Hepatocyte (in vitro differentiated cells): ENCODE results near the gene MEDAG. TPM values are rescaled to one million over a fixed set of nuclear protein-coding genes. Genes with fewer than 3 reads are reported as not detected.

Experiments used
- DNase-seq: peaks from one replicate; pipeline ENCODE4 v3.0.0-alpha.2; 2016; ENCODE audit warnings: low spot score
- H2AFZ ChIP-seq: fragments of 200-600 bp; sonication (generic); 2 replicates; pipeline ENCODE4 v1.6.0; 2016; ENCODE audit warnings: antibody characterized with exemption, mild to moderate bottlenecking
- H3K27ac ChIP-seq: fragments of 200-600 bp; sonication (generic); 2 replicates; pipeline ENCODE4 v1.5.1; 2016; ENCODE audit warnings: mild to moderate bottlenecking
- H3K27me3 ChIP-seq: fragments of 200-600 bp; sonication (generic); 2 replicates; pipeline ENCODE4 v1.6.1; 2016
- H3K36me3 ChIP-seq: fragments of 200-600 bp; sonication (generic); replicated peaks from 2 replicates; pipeline ENCODE4 v1.5.1; 2016; ENCODE audit warnings: low read depth; ENCODE audit not compliant: insufficient read depth
- H3K4me1 ChIP-seq: fragments of 200-600 bp; sonication (generic); 2 replicates; pipeline ENCODE4 v1.5.1; 2016; ENCODE audit warnings: mild to moderate bottlenecking, moderate library complexity; ENCODE audit not compliant: insufficient read depth
- H3K4me2 ChIP-seq: fragments of 200-600 bp; sonication (generic); 2 replicates; pipeline ENCODE4 v1.6.0; 2016
- H3K4me3 ChIP-seq: fragments of 200-600 bp; sonication (generic); 2 replicates; pipeline ENCODE4 v1.5.1; 2016; ENCODE audit warnings: mild to moderate bottlenecking
- H3K79me2 ChIP-seq: fragments of 200-600 bp; sonication (generic); 2 replicates; pipeline ENCODE4 v1.6.0; 2017; ENCODE audit warnings: mild to moderate bottlenecking
- H3K9me2 ChIP-seq: fragments of 200-600 bp; sonication (generic); replicated peaks from 2 replicates; pipeline ENCODE4 v1.6.0; 2017; ENCODE audit warnings: mild to moderate bottlenecking; ENCODE audit not compliant: insufficient read depth
- H3K9me3 ChIP-seq: fragments of 200-600 bp; sonication (generic); 2 replicates; pipeline ENCODE4 v1.5.1; 2016; ENCODE audit warnings: low read depth, mild to moderate bottlenecking
- H4K20me1 ChIP-seq: fragments of 200-600 bp; sonication (generic); 2 replicates; pipeline ENCODE4 v1.6.0; 2016; ENCODE audit warnings: mild to moderate bottlenecking; ENCODE audit not compliant: insufficient read depth, poor library complexity, severe bottlenecking
- EZH2 ChIP-seq: fragments of 200-600 bp; sonication (generic); IDR thresholded peaks from 2 replicates; pipeline ENCODE4 v1.6.1; 2016; ENCODE audit warnings: antibody characterized with exemption, mild to moderate bottlenecking, borderline replicate concordance
- EZH2phosphoT487 ChIP-seq: fragments of 200-600 bp; sonication (generic); IDR thresholded peaks from one replicate; pipeline ENCODE4 v1.6.1; 2018; ENCODE audit warnings: antibody characterized with exemption, mild to moderate bottlenecking, low read depth, moderate library complexity; ENCODE audit not compliant: unreplicated experiment, severe bottlenecking
- WGBS: methylation state at CpG from one replicate; pipeline ENCODE4 v1.1.6; 2016; ENCODE audit warnings: low lambda C conversion rate; ENCODE audit errors: missing lambda C conversion rate; 5-methylcytosine and 5-hydroxymethylcytosine counted together
- polyA plus RNA-seq: library from polyadenylated mRNA; unstranded; fragments of >200 nt; fragmentation: Nextera tagmentation; extraction: Ambion mirVana; gene quantifications from 2 replicates; pipeline ENCODE4 v1.2.1, GENCODE V29; 2016
- total RNA-seq: library from RNA; depleted of rRNA; stranded (reverse); fragments of >200 nt; gene quantifications from 2 replicates; pipeline ENCODE4 v1.2.3, GENCODE V29; 2014
- TF ChIP-seq, protein P1 (sequence below): fragments of 200-600 bp; sonication (generic); IDR thresholded peaks from 2 replicates; pipeline ENCODE4 v1.5.1; 2016; ENCODE audit warnings: antibody characterized with exemption, mild to moderate bottlenecking; ENCODE audit not compliant: poor library complexity

Gene MEDAG
- total and polyA plus RNA-seq, 2 experiments from 2014 or later: 0.03 to 0.28 TPM

DNA sequence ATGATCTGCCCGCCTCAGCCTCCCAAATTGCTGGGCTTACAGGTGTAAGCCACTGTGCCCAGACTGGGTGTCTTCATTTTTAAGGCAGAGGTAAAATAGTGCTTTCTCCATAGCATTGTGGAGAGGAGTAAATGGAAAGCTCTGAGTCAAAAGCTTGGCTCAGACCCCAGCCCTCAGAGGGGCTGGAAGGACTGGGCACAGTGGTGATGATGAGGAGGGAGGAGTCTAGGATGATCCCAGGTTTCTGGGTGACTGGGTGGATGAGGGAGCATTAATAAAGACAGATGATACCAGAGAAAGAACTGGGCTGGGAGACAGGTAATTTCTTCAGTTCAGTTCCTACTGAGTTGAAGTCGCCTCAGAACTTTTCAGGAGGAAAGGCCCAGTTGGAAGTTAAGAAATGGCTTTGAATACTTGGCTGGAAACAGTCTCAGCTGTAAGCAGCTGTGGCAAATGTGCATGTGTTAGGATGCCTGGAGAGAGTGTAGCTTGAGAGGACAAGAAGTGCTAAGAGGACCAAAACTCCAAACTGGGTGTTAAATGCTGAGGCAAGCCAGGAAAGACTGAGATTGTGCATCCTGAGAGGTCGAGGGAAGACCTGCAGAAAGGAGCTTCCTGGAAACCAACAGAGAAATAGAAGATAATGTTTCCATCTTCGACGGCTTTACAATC is 37.1 kb upstream of the MEDAG start:
- no peak overlapping the region for H3K4me3 ChIP-seq
- no peak overlapping the region for H2AFZ ChIP-seq
- WGBS: 80% methylated on average over 5 of the region's 5 CpGs
- DNase-seq: no peak
- H3K36me3 ChIP-seq: no peaks in the 10 kb centered on the region
- no peak for TF ChIP-seq EZH2phosphoT487
- TF ChIP-seq EZH2: no peak
- TF ChIP-seq, protein P1, sequence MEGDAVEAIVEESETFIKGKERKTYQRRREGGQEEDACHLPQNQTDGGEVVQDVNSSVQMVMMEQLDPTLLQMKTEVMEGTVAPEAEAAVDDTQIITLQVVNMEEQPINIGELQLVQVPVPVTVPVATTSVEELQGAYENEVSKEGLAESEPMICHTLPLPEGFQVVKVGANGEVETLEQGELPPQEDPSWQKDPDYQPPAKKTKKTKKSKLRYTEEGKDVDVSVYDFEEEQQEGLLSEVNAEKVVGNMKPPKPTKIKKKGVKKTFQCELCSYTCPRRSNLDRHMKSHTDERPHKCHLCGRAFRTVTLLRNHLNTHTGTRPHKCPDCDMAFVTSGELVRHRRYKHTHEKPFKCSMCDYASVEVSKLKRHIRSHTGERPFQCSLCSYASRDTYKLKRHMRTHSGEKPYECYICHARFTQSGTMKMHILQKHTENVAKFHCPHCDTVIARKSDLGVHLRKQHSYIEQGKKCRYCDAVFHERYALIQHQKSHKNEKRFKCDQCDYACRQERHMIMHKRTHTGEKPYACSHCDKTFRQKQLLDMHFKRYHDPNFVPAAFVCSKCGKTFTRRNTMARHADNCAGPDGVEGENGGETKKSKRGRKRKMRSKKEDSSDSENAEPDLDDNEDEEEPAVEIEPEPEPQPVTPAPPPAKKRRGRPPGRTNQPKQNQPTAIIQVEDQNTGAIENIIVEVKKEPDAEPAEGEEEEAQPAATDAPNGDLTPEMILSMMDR: no peak
- H3K9me3 ChIP-seq: no peaks in the 10 kb centered on the region
- H4K20me1 ChIP-seq: no peaks in the 10 kb centered on the region
- H3K9me2 ChIP-seq: no peaks in the 10 kb centered on the region
- no peaks in the 10 kb centered on the region for H3K79me2 ChIP-seq
- H3K4me2 ChIP-seq: no peak overlapping the region
- peak overlapping the region; percentile 90 for H3K27ac ChIP-seq
- H3K4me1 ChIP-seq: peaks cover 56% of the 10 kb centered on the region
- no peaks in the 10 kb centered on the region for H3K27me3 ChIP-seq

DNA sequence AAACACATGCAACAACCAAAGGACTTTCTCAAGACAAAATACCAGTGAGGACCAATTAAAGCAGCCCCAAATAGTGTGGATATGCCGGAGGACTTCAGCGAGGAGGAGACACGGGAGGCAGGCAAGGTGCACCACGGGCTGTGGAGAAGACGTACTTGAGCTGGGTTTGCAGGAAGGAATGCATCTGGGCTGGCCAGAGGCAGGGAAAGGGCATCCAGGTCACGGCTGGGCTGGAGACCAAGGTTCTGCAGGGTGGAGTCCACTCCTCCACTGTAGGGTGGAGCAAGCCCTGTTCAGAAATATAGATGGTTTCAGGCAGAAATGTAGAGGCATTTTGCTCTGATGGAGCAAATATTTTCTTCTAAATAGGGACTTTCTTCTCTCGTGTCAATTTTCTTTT is 36.6 kb upstream of the MEDAG start:
- Histone ChIP-seq H3K36me3 (no peaks in the 10 kb centered on the region), H3K79me2 (no peaks in the 10 kb centered on the region), H2AFZ (no peak overlapping the region), H3K4me3 (no peak overlapping the region), H4K20me1 (no peaks in the 10 kb centered on the region), H3K4me1 (peaks cover 51% of the 10 kb centered on the region), H3K27ac (peak overlapping the region; percentile 90), H3K4me2 (peak overlapping the region; percentile 19), H3K9me3 (no peaks in the 10 kb centered on the region), H3K9me2 (no peaks in the 10 kb centered on the region), H3K27me3 (no peaks in the 10 kb centered on the region)
- no peak for DNase-seq
- TF ChIP-seq, protein P1: no peak
- 67% methylated on average over 7 of the region's 7 CpGs for WGBS

DNA sequence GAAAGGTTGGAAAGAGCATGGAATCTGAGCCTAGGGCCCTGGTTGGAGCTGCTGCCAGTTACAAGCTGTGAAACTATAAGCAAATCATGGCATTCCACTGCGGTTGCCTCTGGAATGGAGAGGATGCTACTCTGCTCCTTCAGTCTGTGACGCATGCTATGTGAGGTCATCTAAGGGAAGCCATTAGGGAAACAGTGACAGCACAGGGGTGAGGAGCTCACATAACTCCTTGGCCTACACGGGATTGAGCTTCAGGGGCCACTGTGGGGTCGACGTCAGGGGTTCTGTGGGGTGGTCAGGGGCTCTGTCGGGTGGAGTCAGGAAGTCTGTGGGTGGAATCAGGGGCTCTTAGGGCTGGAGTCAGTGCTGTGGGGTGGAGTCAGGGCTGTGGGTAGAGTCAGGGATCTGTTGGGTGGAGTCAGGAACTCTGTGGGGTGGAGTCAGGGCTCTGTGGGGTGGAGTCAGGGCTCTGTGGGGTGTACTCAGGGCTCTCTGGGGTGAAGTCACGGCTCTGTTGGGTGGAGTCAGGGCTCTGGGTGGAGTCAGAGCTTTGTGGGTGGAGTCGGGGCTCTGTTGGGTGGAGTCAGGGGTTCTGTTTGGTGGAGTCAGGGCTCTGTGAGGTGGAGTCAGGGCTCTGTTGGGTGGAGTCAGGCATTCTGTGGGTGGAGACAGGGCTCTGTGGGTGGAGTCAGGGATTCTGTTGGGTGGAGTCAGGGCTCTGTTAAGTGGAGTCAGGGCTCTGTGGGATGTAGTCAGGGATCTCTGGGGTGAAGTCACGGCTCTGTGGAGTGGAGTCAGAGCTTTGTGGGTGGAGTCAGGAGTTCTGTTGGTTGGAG is 35.8 kb upstream of the MEDAG start:
- no peak overlapping the region for H3K4me2 ChIP-seq
- no peaks in the 10 kb centered on the region for H3K9me3 ChIP-seq
- H3K4me3 ChIP-seq: no peak overlapping the region
- H3K4me1 ChIP-seq: peaks cover 44% of the 10 kb centered on the region
- no peaks in the 10 kb centered on the region for H4K20me1 ChIP-seq
- WGBS: 79% methylated on average over 9 of the region's 9 CpGs
- no peaks in the 10 kb centered on the region for H3K79me2 ChIP-seq
- no peak overlapping the region for H2AFZ ChIP-seq
- TF ChIP-seq, protein P1: no peak
- TF ChIP-seq EZH2 (no peak), EZH2phosphoT487 (no peak)
- H3K27ac ChIP-seq: peak overlapping the region; percentile 90
- H3K36me3 ChIP-seq: no peaks in the 10 kb centered on the region
- no peaks in the 10 kb centered on the region for H3K9me2 ChIP-seq
- H3K27me3 ChIP-seq: no peaks in the 10 kb centered on the region
- DNase-seq: peak; percentile 82
